ENCODE measurements around the gene KLHL8. TPM values are rescaled to one million over a fixed set of nuclear protein-coding genes. Genes with fewer than 3 reads are reported as not detected.

Gene KLHL8
- total RNA-seq, 2 experiments from 2014 or later, result 9.1 to 9.8 TPM

Other genes starting within 250 kb of the KLHL8 start
- under 1 TPM; 0.10 to 0.30 TPM for gene HSD17B13, start 102.3 kb upstream of the KLHL8 start, total RNA-seq
- gene HSD17B11, start 170.6 kb upstream of the KLHL8 start, total RNA-seq, result 10 to 100 TPM; 39.5 to 44.3 TPM
- 1 to 10 TPM; 7.4 to 8.4 TPM for gene NUDT9, start 202.0 kb upstream of the KLHL8 start, total RNA-seq

All from activated CD4-positive, alpha-beta memory T cell treated with anti-CD3 and anti-CD28 coated beads, Interleukin-2, amount 10 ng/mL, durations not matched to agents 7 days and 5 days (primary cell).